ENCODE data around the gene C18orf63. TPM values are rescaled to one million over a fixed set of nuclear protein-coding genes. Genes with fewer than 3 reads are reported as not detected.

C18orf63 gene
- total RNA-seq, 1 experiment from 2014 or later, result not detected

GRCh38 chr18:74291472-74291770 lies 24.2 kb upstream of the C18orf63 start (continued):
- TF ChIP-seq AFF4 (CRISPR knock-in tag; IDR thresholded peaks at IDR 0.05; ENCODE audit: borderline replicate concordance), result no peak

GRCh38 chr18:74291771-74292540 lies 23.7 kb upstream of the C18orf63 start, which contains the start of gene CYB5A:
CYB5A (minus strand) TSS chr18:74291963; CDS start chr18:74291875, 88 bp downstream.
- no peaks in the 10 kb centered on the region for H3K9me3 Mint-ChIP-seq
- H3K27ac Mint-ChIP-seq, result peak within 1 kb of the TSS; percentile 95
- DNase-seq (ENCODE audit: low spot score), result peak; percentile 95
- ChIA-PET POLR2A (no interaction called here), CTCF (interaction anchor here (1.2 kb wide), 1 partner anchor 18 kb away, joined by 3 read pairs; no protein-coding TSS in a partner anchor)
- H3K4me1 Mint-ChIP-seq, result peaks cover 31% of the 10 kb centered on the region
- peak within 1 kb of the TSS; percentile 94 for H3K4me3 Mint-ChIP-seq
- H3K27me3 Mint-ChIP-seq (ENCODE audit: low read depth), result no peaks in the 10 kb centered on the region; the same call in 1 of the 2 replicates
- peak; percentile 95 for ATAC-seq
- H3K36me3 Mint-ChIP-seq, result peaks cover 5% of the 10 kb centered on the region
- TF ChIP-seq MAX (CRISPR knock-in tag; IDR thresholded peaks at IDR 0.05) (peak; percentile 74), ZMAT4 (CRISPR knock-in tag; IDR thresholded peaks at IDR 0.05) (no peak), USF2 (CRISPR knock-in tag; IDR thresholded peaks at IDR 0.05) (peak; percentile 11; the same call in 1 of the 2 replicates), ETV6 (CRISPR knock-in tag; IDR thresholded peaks at IDR 0.05) (peak; percentile 41; the same call in 1 of the 2 replicates), NR3C1 (CRISPR knock-in tag; conservative IDR thresholded peaks at IDR 0.05; ENCODE audit: low read depth) (0 out of 2 replicates have a peak, but pooled peaks have one; percentile 31), FOXP1 (CRISPR knock-in tag; IDR thresholded peaks at IDR 0.05; ENCODE audit: borderline replicate concordance) (no peak), KAT7 (CRISPR knock-in tag; IDR thresholded peaks at IDR 0.05; ENCODE audit: borderline replicate concordance) (0 out of 2 replicates have a peak, but pooled peaks have one; percentile 15), ZNF396 (CRISPR knock-in tag; IDR thresholded peaks at IDR 0.05; ENCODE audit: borderline replicate concordance) (no peak), IRF2 (CRISPR knock-in tag; IDR thresholded peaks at IDR 0.05; ENCODE audit: borderline replicate concordance, low read depth) (no peak), IRF1 (CRISPR knock-in tag; IDR thresholded peaks at IDR 0.05) (0 out of 2 replicates have a peak, but pooled peaks have one; percentile 17), OVOL2 (CRISPR knock-in tag; IDR thresholded peaks at IDR 0.05; ENCODE audit: borderline replicate concordance) (no peak), NFYB (CRISPR knock-in tag; conservative IDR thresholded peaks at IDR 0.05; ENCODE audit: low read depth) (peak; percentile 92), NFE2L1 (CRISPR knock-in tag; IDR thresholded peaks at IDR 0.05) (no peak), TEAD1 (CRISPR knock-in tag; IDR thresholded peaks at IDR 0.05) (0 out of 2 replicates have a peak, but pooled peaks have one; percentile 37), ATF6 (CRISPR knock-in tag; IDR thresholded peaks at IDR 0.05) (no peak), ERG (CRISPR knock-in tag; IDR thresholded peaks at IDR 0.05) (no peak), SP1 (CRISPR knock-in tag; conservative IDR thresholded peaks at IDR 0.05) (peak; percentile 89), FOXK1 (CRISPR knock-in tag; IDR thresholded peaks at IDR 0.05) (0 out of 2 replicates have a peak, but pooled peaks have one; percentile 14), ZNF232 (CRISPR knock-in tag; IDR thresholded peaks at IDR 0.05) (0 out of 2 replicates have a peak, but pooled peaks have one; percentile 47)
